Spleen (tissue), 11 donors: Measurements from ENCODE around the gene HPS3. TPM values are rescaled to one million over a fixed set of nuclear protein-coding genes. Genes with fewer than 3 reads are reported as not detected.
"Not testable (repeated sequence)": the region's sequence is repeated elsewhere in the genome, so short reads cannot be mapped to it uniquely, and the experiment has no call there.

ENCODE experiments used
- DNase-seq: peaks from one replicate; pipeline ENCODE4 v3.0.0-alpha.2; 2020
- H3K27ac ChIP-seq, 8 donors: fragments of 200-600 bp; sonication (generic) in 7 of 8; 1 replicate in 4 of 8; 2 replicates in 4 of 8; pipeline versions ENCODE4 v1.5.0 to v1.8.0; 2016 to 2021; ENCODE audit warnings: inconsistent platforms in 4 of 8, mild to moderate bottlenecking in 4 of 8, moderate library complexity in 1 of 8
- H3K27me3 ChIP-seq, 7 donors: fragments of 200-600 bp; sonication (generic) in 6 of 7; replicated peaks in 1 of 7; 1 replicate in 4 of 7; 2 replicates in 3 of 7; pipeline versions ENCODE4 v1.5.0 to v1.8.0; 2016 to 2021; ENCODE audit warnings: inconsistent platforms in 3 of 7, mild to moderate bottlenecking in 1 of 7
- H3K36me3 ChIP-seq, 6 donors: fragments of 200-600 bp; sonication (generic) in 5 of 6; 1 replicate in 4 of 6; 2 replicates in 2 of 6; pipeline versions ENCODE4 v1.5.0 to v1.8.0; 2016 to 2021; ENCODE audit warnings: inconsistent platforms in 2 of 6
- H3K4me1 ChIP-seq, 6 donors: fragments of 200-600 bp; sonication (generic) in 5 of 6; 1 replicate in 3 of 6; 2 replicates in 3 of 6; pipeline versions ENCODE4 v1.5.0 to v1.8.0; 2016 to 2021; ENCODE audit warnings: inconsistent platforms in 3 of 6
- H3K4me3 ChIP-seq, 8 donors: fragments of 200-600 bp; sonication (generic) in 7 of 8; 1 replicate in 4 of 8; 2 replicates in 4 of 8; pipeline versions ENCODE4 v1.5.0 to v1.8.0; 2016 to 2021; ENCODE audit warnings: inconsistent platforms in 4 of 8, mild to moderate bottlenecking in 4 of 8, moderate library complexity in 2 of 8
- H3K9me3 ChIP-seq, 8 donors: fragments of 200-600 bp; sonication (generic) in 7 of 8; 1 replicate in 4 of 8; 2 replicates in 4 of 8; pipeline versions ENCODE4 v1.5.0 to v1.8.0; 2016 to 2021; ENCODE audit warnings: inconsistent platforms in 4 of 8
- CTCF ChIP-seq, 11 experiments: fragments of 200-600 bp in 7 of 11; fragments of 450-650 bp in 4 of 11; sonication (generic) in 4 of 11; IDR thresholded peaks in 8 of 11; conservative IDR thresholded peaks in 3 of 11; 1 replicate in 7 of 11; 2 replicates in 4 of 11; pipeline versions ENCODE4 v1.4.0 to v1.8.0; 2016 to 2021; ENCODE audit warnings: antibody characterized with exemption in 11 of 11, inconsistent platforms in 4 of 11, mild to moderate bottlenecking in 1 of 11
- POLR2A ChIP-seq, 3 donors: fragments of 450-650 bp; IDR thresholded peaks; one replicate each; pipeline ENCODE4 v1.5.1; 2017; ENCODE audit warnings: antibody characterized with exemption in 3 of 3, mild to moderate bottlenecking in 1 of 3
- POLR2AphosphoS5 ChIP-seq, 3 donors: sonication (generic); formaldehyde crosslinking; IDR thresholded peaks; one replicate each; pipeline ENCODE4 v1.5.1; 2017; ENCODE audit warnings: antibody characterized with exemption in 3 of 3
- WGBS, 5 donors: extraction: QIAGEN DNeasy Blood & Tissue Kit in 3 of 5; methylation state at CpG; one replicate each; pipeline versions ENCODE4 v1.1.5 to v1.1.7; 2013 to 2018; 5-methylcytosine and 5-hydroxymethylcytosine counted together
- intact Hi-C: fragments of 100-400 bp; cut with DNase I; formaldehyde crosslinking; loops from one replicate; pipeline ENCODE4 v1.15.0; 2023; ENCODE audit warnings: low total_unique reads
- polyA plus RNA-seq, 3 donors: library from polyadenylated mRNA; stranded (reverse); fragments of 200-250 nt; gene quantifications; one replicate each; pipeline ENCODE4 v1.2.1, GENCODE V29; 2013
- total RNA-seq, 7 donors: library from RNA; depleted of rRNA in 3 of 7; stranded (reverse); fragments of >200 nt in 3 of 7; fragmentation: NEBNext Ultra II Directional in 4 of 7; extraction: Animal tissue kit (Norgen Biotek cat#: 25700) in 4 of 7; gene quantifications; one replicate each; pipeline versions ENCODE4 v1.1.0 to v1.2.1, GENCODE V29; 2016 to 2021
- donor health status: healthy with polysubstance abuse.
- donor health status: DM: no; HTN: no; CAD: no; lungs with moderate emphysema.
- donor health status: DM: no; HTN: no; CAD: no.
- donor health status: Bipolar disorder and iron deficiency.
- donor health status: healthy.
- donor health status: DM: no; HTN: no; CAD: no.
- donor health status: DM: yes; HTN: yes; CAD: no.

HPS3 gene
- total and polyA plus RNA-seq, 10 donors: 16.2 to 59.7 (median 40.6) TPM

- intact Hi-C loops: no loop called here
- DNase-seq: no peak
- Histone ChIP-seq H3K36me3 (no peaks in the 10 kb centered on the region), H3K4me1 (peaks cover 9 to 24% (median 19%) of the 10 kb centered on the region in 6 donors), H3K27me3 (no peaks in the 10 kb centered on the region), H3K4me3 (no peak overlapping the region), H3K9me3 (no peaks in the 10 kb centered on the region), H3K27ac (no peak overlapping the region)
- WGBS, 5 donors: 63 to 79% (median 71%) methylated on average over 3 of the region's 3 CpGs
- no peak for TF ChIP-seq POLR2AphosphoS5 (IDR thresholded peaks at IDR 0.05)
- TF ChIP-seq CTCF (IDR thresholded peaks at IDR 0.05 in 8 of 11, conservative IDR thresholded peaks at IDR 0.05 in 3 of 11): no peak
- TF ChIP-seq POLR2A (IDR thresholded peaks at IDR 0.05): no peak
Measured at GRCh38 chr3:149089395-149089794, 40.0 kb upstream of the HPS3 start.

GRCh38 chr3:149090461-149090860 lies 39.0 kb upstream of the HPS3 start:
- 87 to 100% (median 95%) methylated on average over 1 of the region's 1 CpG for WGBS, 5 donors
- Histone ChIP-seq H3K4me1 (peaks cover under 1 to 17% (median 13%) of the 10 kb centered on the region in 6 donors), H3K36me3 (no peaks in the 10 kb centered on the region), H3K9me3 (no peaks in the 10 kb centered on the region), H3K27ac (no peak overlapping the region), H3K4me3 (no peak overlapping the region), H3K27me3 (no peaks in the 10 kb centered on the region)
- intact Hi-C loops: no loop called here
- DNase-seq: no peak
- TF ChIP-seq POLR2AphosphoS5 (IDR thresholded peaks at IDR 0.05) (no peak), POLR2A (IDR thresholded peaks at IDR 0.05) (no peak), CTCF (IDR thresholded peaks at IDR 0.05 in 8 of 11, conservative IDR thresholded peaks at IDR 0.05 in 3 of 11) (no peak)

DNA sequence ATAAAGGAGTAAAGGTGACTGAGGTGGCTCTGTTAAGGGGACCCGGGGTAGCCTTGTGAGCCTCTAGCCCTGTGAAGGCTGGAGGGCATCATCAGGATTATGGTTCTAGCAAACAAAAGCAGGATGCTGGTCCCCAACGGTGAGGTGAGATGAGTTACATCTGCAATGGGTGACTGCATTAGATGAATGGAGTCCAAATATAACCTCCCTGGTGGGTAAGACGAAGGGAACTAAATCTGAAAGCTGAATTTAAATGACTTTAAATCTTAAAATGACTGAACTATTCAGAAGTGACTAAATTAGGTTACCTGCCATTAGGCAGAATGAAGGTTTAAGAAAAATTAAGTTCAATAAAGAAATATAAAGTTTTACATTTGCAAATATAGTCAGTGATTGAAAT lies 38.5 kb upstream of the HPS3 start:
- intact Hi-C loops: no loop called here
- peaks cover 0 to 17% (median 13%) of the 10 kb centered on the region in 6 donors for H3K4me1 ChIP-seq
- H3K9me3 ChIP-seq: no peaks in the 10 kb centered on the region
- H3K36me3 ChIP-seq: no peaks in the 10 kb centered on the region
- no peak overlapping the region for H3K27ac ChIP-seq
- DNase-seq: no peak
- 59 to 81% (median 61%) methylated on average over 3 of the region's 3 CpGs for WGBS, 5 donors
- TF ChIP-seq POLR2A (IDR thresholded peaks at IDR 0.05) (no peak), CTCF (IDR thresholded peaks at IDR 0.05 in 8 of 11, conservative IDR thresholded peaks at IDR 0.05 in 3 of 11) (no peak), POLR2AphosphoS5 (IDR thresholded peaks at IDR 0.05) (no peak)
- no peak overlapping the region for H3K4me3 ChIP-seq
- H3K27me3 ChIP-seq: no peaks in the 10 kb centered on the region

GRCh38 chr3:149091983-149092382 lies 37.5 kb upstream of the HPS3 start:
- H3K36me3 ChIP-seq: no peaks in the 10 kb centered on the region
- TF ChIP-seq POLR2A (IDR thresholded peaks at IDR 0.05) (no peak), POLR2AphosphoS5 (IDR thresholded peaks at IDR 0.05) (no peak)
- H3K4me1 ChIP-seq: peaks cover 0 to 12% (median 8%) of the 10 kb centered on the region in 6 donors
- no peaks in the 10 kb centered on the region for H3K27me3 ChIP-seq
- no peaks in the 10 kb centered on the region for H3K9me3 ChIP-seq
- DNase-seq: no peak
- intact Hi-C loops: no loop called here
- H3K27ac ChIP-seq: no peak overlapping the region
- H3K4me3 ChIP-seq: no peak overlapping the region
- 94 to 97% (median 96%) methylated on average over 4 of the region's 4 CpGs for WGBS, 5 donors

- Histone ChIP-seq H3K36me3 (no peaks in the 10 kb centered on the region), H3K4me3 (no peak overlapping the region)
Measured at GRCh38 chr3:149095487-149095886, 34.0 kb upstream of the HPS3 start.

GRCh38 chr3:149097987-149098386 lies 31.5 kb upstream of the HPS3 start:
- H3K36me3 ChIP-seq, DNase-seq, H3K27ac ChIP-seq, intact Hi-C loops, H3K9me3 ChIP-seq, H3K4me3 ChIP-seq, H3K27me3 ChIP-seq: not testable (repeated sequence)
- H3K4me1 ChIP-seq: peaks cover 0 to 11% (median 8%) of the 10 kb centered on the region in 6 donors
- 89 to 97% (median 93%) methylated on average over 16 to 19 of the region's 19 CpGs for WGBS, 5 donors

More at GRCh38 chr3:149095487-149095886, 34.0 kb upstream of the HPS3 start:
- Histone ChIP-seq H3K9me3 (no peaks in the 10 kb centered on the region), H3K27me3 (no peaks in the 10 kb centered on the region), H3K27ac (no peak overlapping the region), H3K4me1 (peaks cover 0 to 11% (median 8%) of the 10 kb centered on the region in 6 donors)
- no peak for DNase-seq
- no peak for TF ChIP-seq POLR2A (IDR thresholded peaks at IDR 0.05)
- TF ChIP-seq CTCF (IDR thresholded peaks at IDR 0.05 in 8 of 11, conservative IDR thresholded peaks at IDR 0.05 in 3 of 11): no peak
- 73 to 88% (median 75%) methylated on average over 4 of the region's 4 CpGs for WGBS, 5 donors
- intact Hi-C loops: no loop called here
